ENCODE results near the gene TRH. TPM values are rescaled to one million over a fixed set of nuclear protein-coding genes. Genes with fewer than 3 reads are reported as not detected.
A peak's percentile ranks its signal among the peaks of the same experiment; 100 is the strongest.
"Not testable (repeated sequence)": the region's sequence is repeated elsewhere in the genome, so short reads cannot be mapped to it uniquely, and the experiment has no call there.

The TRH gene
- total RNA-seq, 1 donor from 2014 or later = not detected

- no peak for FAIRE-seq
These were observed 21.6 kb downstream of the TRH start for GRCh38 chr3:129996073-129996472.

GRCh38 chr3:129999176-129999575, 24.7 kb downstream of the TRH start:
- not testable (repeated sequence) for FAIRE-seq

More at GRCh38 chr3:129996073-129996472, 21.6 kb downstream of the TRH start:
- DNase-seq (ENCODE audit: low read depth) = no peak
- Histone ChIP-seq H3K36me3 (ENCODE audit: control insufficient read depth, insufficient read depth, low read length) (no peaks in the 10 kb centered on the region), H3K27me3 (ENCODE audit: control insufficient read depth, insufficient read depth, low read length) (peaks cover 4% of the 10 kb centered on the region), H3K4me3 (ENCODE audit: low read depth, low read length) (no peak overlapping the region)
- no peak for TF ChIP-seq CTCF (IDR thresholded peaks at IDR 0.05; ENCODE audit: insufficient read depth, low read length, severe bottlenecking)

GRCh38 chr3:130002666-130003598, 28.4 kb downstream of the TRH start:
- H3K36me3 ChIP-seq (ENCODE audit: control insufficient read depth, insufficient read depth, low read length); FAIRE-seq; H3K27me3 ChIP-seq (ENCODE audit: control insufficient read depth, insufficient read depth, low read length); DNase-seq (ENCODE audit: low read depth): not testable (repeated sequence)
- peak; percentile 48 for TF ChIP-seq CTCF (IDR thresholded peaks at IDR 0.05; ENCODE audit: insufficient read depth, low read length, severe bottlenecking)
- H3K4me3 ChIP-seq (ENCODE audit: low read depth, low read length) = peak overlapping the region; percentile 29

More at GRCh38 chr3:129999176-129999575, 24.7 kb downstream of the TRH start:
- DNase-seq (ENCODE audit: low read depth); H3K4me3 ChIP-seq (ENCODE audit: low read depth, low read length); H3K27me3 ChIP-seq (ENCODE audit: control insufficient read depth, insufficient read depth, low read length); H3K36me3 ChIP-seq (ENCODE audit: control insufficient read depth, insufficient read depth, low read length): not testable (repeated sequence)

GRCh38 chr3:130010556-130010955, 36.0 kb downstream of the TRH start:
- no peak for TF ChIP-seq CTCF (IDR thresholded peaks at IDR 0.05; ENCODE audit: insufficient read depth, low read length, severe bottlenecking)
- no peaks in the 10 kb centered on the region for H3K36me3 ChIP-seq (ENCODE audit: control insufficient read depth, insufficient read depth, low read length)
- DNase-seq (ENCODE audit: low read depth) (no peak), FAIRE-seq (no peak)
- H3K27me3 ChIP-seq (ENCODE audit: control insufficient read depth, insufficient read depth, low read length) = peaks cover 2% of the 10 kb centered on the region
- H3K4me3 ChIP-seq (ENCODE audit: low read depth, low read length) = no peak overlapping the region

- not testable (repeated sequence) for H3K27me3 ChIP-seq (ENCODE audit: control insufficient read depth, insufficient read depth, low read length); FAIRE-seq; H3K36me3 ChIP-seq (ENCODE audit: control insufficient read depth, insufficient read depth, low read length); H3K4me3 ChIP-seq (ENCODE audit: low read depth, low read length)
- DNase-seq (ENCODE audit: low read depth) = peak; percentile 15
These were observed 37.6 kb downstream of the TRH start for GRCh38 chr3:130012108-130012507.

- H3K27me3 ChIP-seq (ENCODE audit: control insufficient read depth, insufficient read depth, low read length); H3K36me3 ChIP-seq (ENCODE audit: control insufficient read depth, insufficient read depth, low read length); H3K4me3 ChIP-seq (ENCODE audit: low read depth, low read length); DNase-seq (ENCODE audit: low read depth); FAIRE-seq: not testable (repeated sequence)
These were observed 38.7 kb downstream of the TRH start for GRCh38 chr3:130013246-130013645.

GRCh38 chr3:130014526-130014925, 40.0 kb downstream of the TRH start:
- TF ChIP-seq CTCF (IDR thresholded peaks at IDR 0.05; ENCODE audit: insufficient read depth, low read length, severe bottlenecking) = no peak
- Histone ChIP-seq H3K27me3 (ENCODE audit: control insufficient read depth, insufficient read depth, low read length) (peaks cover 2% of the 10 kb centered on the region), H3K4me3 (ENCODE audit: low read depth, low read length) (no peak overlapping the region)

GRCh38 chr3:130017661-130018060, 43.1 kb downstream of the TRH start:
- H3K4me3 ChIP-seq (ENCODE audit: low read depth, low read length) = not testable (repeated sequence)

More at GRCh38 chr3:130014526-130014925, 40.0 kb downstream of the TRH start:
- H3K36me3 ChIP-seq (ENCODE audit: control insufficient read depth, insufficient read depth, low read length) = no peaks in the 10 kb centered on the region
- FAIRE-seq (no peak), DNase-seq (ENCODE audit: low read depth) (no peak)

More at GRCh38 chr3:130017661-130018060, 43.1 kb downstream of the TRH start:
- not testable (repeated sequence) for DNase-seq (ENCODE audit: low read depth); H3K36me3 ChIP-seq (ENCODE audit: control insufficient read depth, insufficient read depth, low read length); H3K27me3 ChIP-seq (ENCODE audit: control insufficient read depth, insufficient read depth, low read length); FAIRE-seq

Data from bronchial epithelial cell (primary cell).